Measurements from ENCODE around the gene MYADM.

The MYADM gene

DNA sequence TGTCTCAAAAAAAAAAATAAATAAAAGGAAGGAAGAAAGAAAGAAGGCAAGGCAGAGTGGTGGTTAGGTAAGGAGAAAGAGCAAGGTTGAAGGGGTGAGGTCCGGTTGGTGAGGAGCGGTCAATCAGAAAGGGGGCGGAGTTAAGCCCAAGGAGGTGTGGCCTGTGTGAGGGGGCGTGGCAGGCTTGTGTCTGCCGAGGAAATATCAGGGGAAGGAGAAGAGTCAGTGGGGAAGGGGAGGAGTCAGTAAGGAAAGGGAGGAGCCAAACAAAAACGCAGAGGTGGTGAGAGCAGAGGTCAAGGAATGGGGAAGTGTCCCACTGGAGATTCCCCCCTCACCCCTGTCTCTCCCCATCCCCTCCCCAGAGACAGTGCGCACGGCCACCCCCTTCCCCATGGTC is 47.3 kb downstream of the MYADM start:
- DNase-seq (ENCODE audit: low read depth) = no peak

DNA sequence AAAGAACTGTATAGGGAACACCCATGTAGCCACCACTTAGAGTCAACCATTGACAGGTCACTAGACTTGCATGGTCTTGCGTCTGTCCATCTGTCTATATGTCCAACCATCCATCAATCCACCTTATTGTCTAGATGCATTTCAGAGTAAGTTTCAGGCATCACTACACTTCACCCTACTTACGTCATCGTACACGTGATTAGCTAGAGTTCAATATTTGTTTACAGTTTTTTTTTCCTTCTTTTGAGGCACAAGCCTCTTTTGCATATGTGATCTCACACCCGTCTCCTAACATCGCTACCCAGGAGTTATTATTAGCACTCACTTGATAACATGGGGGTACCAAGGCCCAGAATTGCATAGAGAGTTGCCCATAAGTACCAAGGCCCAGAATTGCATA is 48.3 kb downstream of the MYADM start:
- no peak for DNase-seq (ENCODE audit: low read depth)

DNA sequence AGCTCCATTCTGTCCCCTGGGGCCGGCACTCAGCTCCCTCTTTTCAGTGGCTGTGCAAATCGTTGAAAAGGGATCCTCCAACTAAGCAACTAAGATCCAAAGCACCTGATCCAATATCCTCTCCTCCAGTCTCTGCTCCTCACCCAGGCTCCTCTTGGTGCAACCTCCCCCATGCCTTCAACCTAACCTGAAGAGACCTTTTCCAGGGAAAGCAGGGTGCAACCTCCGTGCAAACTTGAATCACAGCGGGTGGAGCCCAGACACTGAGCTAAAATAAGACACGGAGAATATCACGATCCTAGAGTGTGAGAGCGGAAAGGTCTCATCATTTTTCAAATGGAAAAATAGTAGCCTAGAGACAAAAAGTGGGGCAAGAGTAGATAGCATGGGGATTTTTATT is 49.7 kb downstream of the MYADM start:
- no peak for DNase-seq (ENCODE audit: low read depth)

All from stimulated activated CD8-positive, alpha-beta memory T cell treated with anti-CD3 and anti-CD28 coated beads, Interleukin-15, amount 100 ng/mL, for 24 hours (primary cell).